SU-DHL-6 (cell line): ENCODE results near the gene CGAS.

ENCODE experiments used
- H2AFZ ChIP-seq: fragments of 200-600 bp; sonication (generic); 2 replicates; pipeline ENCODE4 v1.6.1; 2014; ENCODE audit warnings: low read depth, mild to moderate bottlenecking, moderate library complexity, mixed read lengths, antibody characterized with exemption, low read length; ENCODE audit not compliant: severe bottlenecking
- H3F3A ChIP-seq: fragments of 200-600 bp; shearing (Covaris generic); 2 replicates; pipeline ENCODE4 v1.6.0; 2016; ENCODE audit warnings: antibody characterized with exemption, mild to moderate bottlenecking; ENCODE audit not compliant: insufficient read depth
- H3K27ac ChIP-seq: fragments of 200-600 bp; sonication (generic); 2 replicates; pipeline ENCODE4 v1.5.1; 2016; ENCODE audit warnings: low read depth, mild to moderate bottlenecking, low read length, moderate library complexity, mixed read lengths
- H3K27me3 ChIP-seq: fragments of 200-600 bp; sonication (generic), shearing (Covaris generic); 2 replicates; pipeline ENCODE4 v1.6.0; 2014; ENCODE audit warnings: mild to moderate bottlenecking, low read length
- H3K36me3 ChIP-seq: fragments of 200-600 bp; sonication (generic); 2 replicates; pipeline ENCODE4 v1.6.1; 2014; ENCODE audit warnings: mild to moderate bottlenecking, low read length, mixed read lengths
- H3K4me2 ChIP-seq: fragments of 300-600, 200-600 bp; shearing (Covaris generic), sonication (generic); 2 replicates; pipeline ENCODE4 v1.6.0; 2014; ENCODE audit warnings: low read length, low read depth, mild to moderate bottlenecking; ENCODE audit not compliant: poor library complexity, severe bottlenecking
- H3K4me3 ChIP-seq: fragments of 200-600 bp; sonication (generic); 2 replicates; pipeline ENCODE4 v1.5.1; 2014; ENCODE audit warnings: antibody characterized with exemption, low read length, mild to moderate bottlenecking, mixed read lengths; ENCODE audit not compliant: insufficient read depth, poor library complexity, severe bottlenecking
- H3K79me2 ChIP-seq: fragments of 200-600 bp; sonication (generic); 2 replicates; pipeline ENCODE4 v1.6.1; 2014; ENCODE audit warnings: mild to moderate bottlenecking, low read length, moderate library complexity; ENCODE audit not compliant: insufficient read depth
- H3K9ac ChIP-seq: fragments of 200-600 bp; sonication (generic); 2 replicates; pipeline ENCODE4 v1.7.0; 2014; ENCODE audit warnings: mild to moderate bottlenecking, low read length
- H3K9me2 ChIP-seq: fragments of 200-600 bp; sonication (generic); replicated peaks from 2 replicates; pipeline ENCODE4 v1.6.1; 2014; ENCODE audit warnings: low read length; ENCODE audit not compliant: insufficient read depth
- H3K9me3 ChIP-seq: fragments of 200-600 bp; sonication (generic); 2 replicates; pipeline ENCODE4 v1.6.1; 2014; ENCODE audit warnings: low read length, mixed read lengths; ENCODE audit not compliant: insufficient read depth
- H4K20me1 ChIP-seq: fragments of 200-600 bp; sonication (generic); 2 replicates; pipeline ENCODE4 v1.6.1; 2014; ENCODE audit warnings: low read depth, mild to moderate bottlenecking, antibody characterized with exemption, low read length, moderate library complexity, mixed read lengths
- CTCF ChIP-seq: fragments of 200-600 bp; sonication (generic); IDR thresholded peaks from one replicate; pipeline ENCODE4 v1.5.1; 2017; ENCODE audit warnings: antibody characterized with exemption, mild to moderate bottlenecking, low read length, moderate library complexity; ENCODE audit not compliant: insufficient read depth, poor library complexity, severe bottlenecking
- EZH2phosphoT487 ChIP-seq: fragments of 200-600 bp; sonication (generic), shearing (Covaris generic); conservative IDR thresholded peaks from 2 replicates; pipeline ENCODE4 v1.6.1; 2018; ENCODE audit warnings: mild to moderate bottlenecking, antibody characterized with exemption, low read length, moderate library complexity, mixed read lengths

The CGAS gene

GRCh38 chr6:73452107-73452461, at the start of gene CGAS:
TSS of gene CGAS (minus strand) at chr6:73452297. CDS start at chr6:73452181, 116 bp downstream.
- H3K27me3 ChIP-seq = no peaks in the 10 kb centered on the region
- no peak within 1 kb of the TSS for H3K9ac ChIP-seq
- no peak within 1 kb of the TSS for H3K27ac ChIP-seq
- no peaks in the 10 kb centered on the region for H3K79me2 ChIP-seq
- no peaks in the 10 kb centered on the region for H3K36me3 ChIP-seq
- H3K4me3 ChIP-seq = no peak within 1 kb of the TSS
- no peaks in the 10 kb centered on the region for H4K20me1 ChIP-seq
- TF ChIP-seq CTCF = no peak
- no peak for TF ChIP-seq EZH2phosphoT487
- no peaks in the 10 kb centered on the region for H3F3A ChIP-seq
- H3K9me3 ChIP-seq = no peaks in the 10 kb centered on the region
- H3K4me2 ChIP-seq = peak within 1 kb of the TSS; percentile 20
- H2AFZ ChIP-seq = peak within 1 kb of the TSS; percentile 48
- no peaks in the 10 kb centered on the region for H3K9me2 ChIP-seq

- peaks cover 30% of the 10 kb centered on the region for H3K36me3 ChIP-seq
- H3F3A ChIP-seq = peaks cover 9% of the 10 kb centered on the region; the same call in 1 of the 2 replicates
- no peak overlapping the region for H3K9ac ChIP-seq
- H3K4me3 ChIP-seq = no peak overlapping the region
- H3K79me2 ChIP-seq = no peaks in the 10 kb centered on the region
- no peak overlapping the region for H2AFZ ChIP-seq
- no peak for TF ChIP-seq EZH2phosphoT487
- TF ChIP-seq CTCF = no peak
- H3K9me2 ChIP-seq = no peaks in the 10 kb centered on the region
- H4K20me1 ChIP-seq = no peaks in the 10 kb centered on the region
- no peaks in the 10 kb centered on the region for H3K27me3 ChIP-seq
- H3K9me3 ChIP-seq = no peaks in the 10 kb centered on the region
- no peak overlapping the region for H3K27ac ChIP-seq
- H3K4me2 ChIP-seq = no peak overlapping the region
Observed at GRCh38 chr6:73497915-73498314, 45.8 kb upstream of the CGAS start.

- H3K27ac ChIP-seq = no peak overlapping the region
- peaks cover 5% of the 10 kb centered on the region; the same call in 1 of the 2 replicates for H3K79me2 ChIP-seq
- H3K9me2 ChIP-seq = no peaks in the 10 kb centered on the region
- no peaks in the 10 kb centered on the region for H3K27me3 ChIP-seq
- H3K36me3 ChIP-seq = peaks cover 39% of the 10 kb centered on the region
- no peak overlapping the region for H3K4me3 ChIP-seq
- H4K20me1 ChIP-seq = no peaks in the 10 kb centered on the region
- H3K9me3 ChIP-seq = no peaks in the 10 kb centered on the region
- no peak overlapping the region for H3K4me2 ChIP-seq
- no peak overlapping the region for H3K9ac ChIP-seq
- H3F3A ChIP-seq = 0 out of 2 replicates have a peak, but pooled peaks cover 5% of the 10 kb centered on the region
- no peak overlapping the region for H2AFZ ChIP-seq
- TF ChIP-seq CTCF = no peak
- no peak for TF ChIP-seq EZH2phosphoT487
Observed at GRCh38 chr6:73491377-73491776, 39.3 kb upstream of the CGAS start.

GRCh38 chr6:73487473-73487872, 35.4 kb upstream of the CGAS start:
- Histone ChIP-seq H3K9ac (no peak overlapping the region), H3K27ac (no peak overlapping the region), H3K4me3 (no peak overlapping the region), H3K4me2 (no peak overlapping the region), H3K9me3 (no peaks in the 10 kb centered on the region), H3F3A (no peaks in the 10 kb centered on the region), H2AFZ (no peak overlapping the region), H3K79me2 (peaks cover 5% of the 10 kb centered on the region; the same call in 1 of the 2 replicates), H3K36me3 (peaks cover 44% of the 10 kb centered on the region), H3K27me3 (no peaks in the 10 kb centered on the region), H4K20me1 (no peaks in the 10 kb centered on the region), H3K9me2 (no peaks in the 10 kb centered on the region)
- no peak for TF ChIP-seq CTCF
- no peak for TF ChIP-seq EZH2phosphoT487
